ENCODE data around the gene ELP4. TPM values are rescaled to one million over a fixed set of nuclear protein-coding genes. Genes with fewer than 3 reads are reported as not detected.

The ELP4 gene
- total RNA-seq, 1 experiment from 2014 or later, result 21.4 TPM

DNA sequence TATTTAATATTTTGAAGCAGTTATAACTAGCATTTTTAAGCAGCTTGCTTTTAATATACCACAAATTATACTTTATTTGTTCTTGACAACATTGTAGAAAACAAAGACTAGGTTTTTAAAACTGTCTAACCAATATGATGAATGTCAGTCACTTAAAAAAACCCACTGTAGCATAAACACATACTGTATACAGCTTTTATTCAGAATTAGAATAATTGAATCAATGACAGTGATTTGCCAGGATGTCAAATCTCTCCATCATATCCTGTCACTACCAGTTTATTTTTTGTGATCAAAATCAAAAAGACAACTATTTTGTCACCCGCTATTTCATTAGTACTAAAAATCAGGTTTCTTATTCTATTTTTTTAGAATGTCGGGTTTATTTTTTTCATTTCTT lies 275.0 kb downstream of the ELP4 start:
- Histone ChIP-seq H3K79me2 (ENCODE audit: insufficient read depth, low read length) (no peaks in the 10 kb centered on the region), H3K4me2 (ENCODE audit: low read length) (no peak overlapping the region), H3K27me3 (ENCODE audit: insufficient read depth, low read length) (no peaks in the 10 kb centered on the region), H4K20me1 (ENCODE audit: insufficient read depth) (no peaks in the 10 kb centered on the region), H3K4me3 (replicated peaks in 1 of 2; ENCODE audit: low read depth in 1 of 2, low read length in 2 of 2) (no peak overlapping the region), H2AFZ (ENCODE audit: low read depth, low read length, poor library complexity, severe bottlenecking) (no peak overlapping the region), H3K9ac (ENCODE audit: low read length) (no peak overlapping the region), H3K27ac (ENCODE audit: low read depth, low read length) (no peak overlapping the region), H3K9me3 (ENCODE audit: control insufficient read depth in 1 of 2, insufficient read depth in 1 of 2, low read depth in 1 of 2, low read length in 2 of 2) (no peaks in the 10 kb centered on the region), H3K9me2 (ENCODE audit: insufficient read depth) (no peaks in the 10 kb centered on the region), H3K4me1 (ENCODE audit: control insufficient read depth in 1 of 2, insufficient read depth in 2 of 2, low read length in 2 of 2) (no peaks in the 10 kb centered on the region), H3K36me3 (ENCODE audit: control insufficient read depth in 1 of 2, insufficient read depth in 2 of 2, low read length in 2 of 2) (no peaks in the 10 kb centered on the region)
- TF ChIP-seq EZH2phosphoT487 (IDR thresholded peaks at IDR 0.05; ENCODE audit: borderline replicate concordance) (no peak), REST (IDR thresholded peaks at IDR 0.05; ENCODE audit: low read depth) (no peak), SP1 (IDR thresholded peaks at IDR 0.05; ENCODE audit: low read depth) (no peak), YY1 (IDR thresholded peaks at IDR 0.05; ENCODE audit: extremely low read depth, insufficient replicate concordance, low read depth, low read length) (no peak), CEBPB (IDR thresholded peaks at IDR 0.05; ENCODE audit: low read depth) (no peak), EZH2 (IDR thresholded peaks at IDR 0.05) (no peak), RAD21 (IDR thresholded peaks at IDR 0.05; ENCODE audit: low read depth) (no peak), TCF7L2 (IDR thresholded peaks at IDR 0.05; ENCODE audit: borderline replicate concordance, extremely low read depth, insufficient read depth, insufficient read length) (no peak), ZFX (IDR thresholded peaks at IDR 0.05) (no peak), CBX3 (IDR thresholded peaks at IDR 0.05; ENCODE audit: low read depth) (no peak), ELF1 (IDR thresholded peaks at IDR 0.05; ENCODE audit: borderline replicate concordance, low read depth) (no peak), FOSL1 (IDR thresholded peaks at IDR 0.05; ENCODE audit: low read depth) (no peak), JUND (IDR thresholded peaks at IDR 0.05) (no peak), ATF3 (IDR thresholded peaks at IDR 0.05) (no peak), SRF (IDR thresholded peaks at IDR 0.05; ENCODE audit: low read depth) (no peak), EGR1 (IDR thresholded peaks at IDR 0.05; ENCODE audit: low read depth) (no peak), POLR2AphosphoS5 (IDR thresholded peaks at IDR 0.05; ENCODE audit: low read depth, low read length) (no peak)
- TF ChIP-seq, protein P1, sequence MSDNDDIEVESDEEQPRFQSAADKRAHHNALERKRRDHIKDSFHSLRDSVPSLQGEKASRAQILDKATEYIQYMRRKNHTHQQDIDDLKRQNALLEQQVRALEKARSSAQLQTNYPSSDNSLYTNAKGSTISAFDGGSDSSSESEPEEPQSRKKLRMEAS (IDR thresholded peaks at IDR 0.05), result no peak
- TF ChIP-seq, protein P2, sequence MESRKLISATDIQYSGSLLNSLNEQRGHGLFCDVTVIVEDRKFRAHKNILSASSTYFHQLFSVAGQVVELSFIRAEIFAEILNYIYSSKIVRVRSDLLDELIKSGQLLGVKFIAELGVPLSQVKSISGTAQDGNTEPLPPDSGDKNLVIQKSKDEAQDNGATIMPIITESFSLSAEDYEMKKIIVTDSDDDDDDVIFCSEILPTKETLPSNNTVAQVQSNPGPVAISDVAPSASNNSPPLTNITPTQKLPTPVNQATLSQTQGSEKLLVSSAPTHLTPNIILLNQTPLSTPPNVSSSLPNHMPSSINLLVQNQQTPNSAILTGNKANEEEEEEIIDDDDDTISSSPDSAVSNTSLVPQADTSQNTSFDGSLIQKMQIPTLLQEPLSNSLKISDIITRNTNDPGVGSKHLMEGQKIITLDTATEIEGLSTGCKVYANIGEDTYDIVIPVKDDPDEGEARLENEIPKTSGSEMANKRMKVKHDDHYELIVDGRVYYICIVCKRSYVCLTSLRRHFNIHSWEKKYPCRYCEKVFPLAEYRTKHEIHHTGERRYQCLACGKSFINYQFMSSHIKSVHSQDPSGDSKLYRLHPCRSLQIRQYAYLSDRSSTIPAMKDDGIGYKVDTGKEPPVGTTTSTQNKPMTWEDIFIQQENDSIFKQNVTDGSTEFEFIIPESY (IDR thresholded peaks at IDR 0.05; ENCODE audit: extremely low read depth, insufficient replicate concordance, low read length), result no peak
- ChIA-PET POLR2A (no interaction called here), CTCF (no interaction called here), RAD21 (ENCODE audit: low non-redundant PET in 1 of 2, low total read pairs in 2 of 2, uncharacterized antibody in 2 of 2, unreplicated experiment in 2 of 2) (no interaction called here)
- no TSS peak for BruUV-seq (replicated peaks)
- no peak for ATAC-seq
- intact Hi-C loops (cut with micrococcal nuclease), result no loop called here
- no peak for DNase-seq (ENCODE audit: low read depth, low spot score)

Measured in HCT116 (cell line).